MCF 10A (cell line): ENCODE measurements around the gene SCAANT1. TPM values are rescaled to one million over a fixed set of nuclear protein-coding genes. Genes with fewer than 3 reads are reported as not detected.

Experiments used
- BruUV-seq: library from RNA; stranded (reverse); fragments of 400-500 nt; replicated peaks from 2 replicates; lab custom pipeline; 2021; lab: Mats Ljungman, UMichigan
- CTCF ChIA-PET: fragments of 300-600 bp; sonication (Branson Sonifier 250); formaldehyde crosslinking; extraction: SDS; loops from one replicate; lab custom pipeline; 2021; ENCODE audit warnings: antibody characterized with exemption, inconsistent platforms; lab: Yijun Ruan, JAX
- POLR2A ChIA-PET: fragments of 300-600, 350-650 bp; sonication (Branson Sonifier 250); formaldehyde crosslinking; extraction: SDS; loops from one replicate; lab custom pipeline; 2020; ENCODE audit warnings: antibody characterized with exemption, inconsistent platforms; lab: Yijun Ruan, JAX
- DNase-seq: peaks from one replicate; pipeline ENCODE4 v3.0.0-alpha.2; 2018; ENCODE audit not compliant: unreplicated experiment
- H3K27ac Mint-ChIP-seq: one replicate; pipeline ENCODE4 v1.8.0; 2022; ENCODE audit warnings: mild to moderate bottlenecking, low read depth, mixed read lengths; ENCODE audit not compliant: unreplicated experiment
- H3K27me3 Mint-ChIP-seq: one replicate; pipeline ENCODE4 v1.8.0; 2022; ENCODE audit warnings: mixed read lengths; ENCODE audit not compliant: insufficient read depth, unreplicated experiment
- H3K36me3 Mint-ChIP-seq: one replicate; pipeline ENCODE4 v1.8.0; 2022; ENCODE audit warnings: mild to moderate bottlenecking, moderate library complexity, mixed read lengths; ENCODE audit not compliant: insufficient read depth, unreplicated experiment
- H3K4me1 Mint-ChIP-seq: one replicate; pipeline ENCODE4 v1.8.0; 2022; ENCODE audit warnings: mixed read lengths; ENCODE audit not compliant: insufficient read depth, unreplicated experiment
- H3K4me3 Mint-ChIP-seq: one replicate; pipeline ENCODE4 v1.8.0; 2022; ENCODE audit warnings: mild to moderate bottlenecking, moderate library complexity, mixed read lengths; ENCODE audit not compliant: unreplicated experiment
- H3K9me3 Mint-ChIP-seq: one replicate; pipeline ENCODE4 v1.8.0; 2022; ENCODE audit warnings: mixed read lengths; ENCODE audit not compliant: unreplicated experiment
- intact Hi-C: fragments of 100-400 bp; cut with micrococcal nuclease; formaldehyde crosslinking; loops from 2 replicates; pipeline ENCODE4 v1.14.1; 2022
- total RNA-seq: library from RNA; stranded (reverse); gene quantifications from 2 replicates; pipeline ENCODE4 v1.2.3, GENCODE V29; 2022
- TF ChIP-seq, protein P1 (sequence below): fragments of 200-600 bp; IDR thresholded peaks from one replicate; pipeline ENCODE4 v1.8.0; 2022; ENCODE audit warnings: antibody characterized with exemption, mild to moderate bottlenecking; ENCODE audit not compliant: unreplicated experiment

SCAANT1 gene
- total RNA-seq, 1 experiment from 2014 or later, result not detected

DNA sequence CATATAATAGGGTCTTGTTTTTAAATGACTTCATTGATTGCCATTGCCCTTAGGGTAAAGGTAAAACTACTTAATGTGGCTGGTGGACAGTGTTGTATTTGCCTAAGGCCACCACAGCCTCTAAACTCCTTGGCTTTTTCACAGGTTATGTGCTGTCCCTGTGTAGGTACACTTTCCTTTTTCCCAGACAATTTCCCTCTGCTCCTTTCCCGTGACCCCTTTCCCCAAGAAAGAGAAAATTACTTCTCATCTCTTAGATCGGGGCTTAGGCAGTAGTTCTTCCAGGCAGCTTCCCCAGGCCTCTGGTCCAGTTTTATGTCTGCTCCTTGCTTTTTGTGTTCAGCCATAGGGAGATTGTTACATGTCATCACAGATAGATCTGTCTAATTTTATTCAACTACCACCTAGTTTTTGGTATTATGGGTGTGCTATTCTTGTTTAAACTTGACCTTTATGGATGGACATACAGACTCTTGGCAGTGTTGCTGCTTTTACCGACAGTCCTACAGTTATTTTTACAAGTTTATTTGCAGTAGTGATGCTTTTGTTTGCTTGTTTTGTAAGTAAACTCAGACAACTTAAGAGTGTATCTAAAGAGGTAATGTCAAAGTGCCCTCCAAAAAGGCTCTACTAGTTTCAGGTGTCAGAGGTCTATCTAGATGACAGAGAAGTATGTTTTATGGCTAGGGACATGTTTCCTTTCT lies 20.5 kb upstream of the SCAANT1 start:
- H3K36me3 Mint-ChIP-seq, result peaks cover 27% of the 10 kb centered on the region
- TF ChIP-seq, protein P1, sequence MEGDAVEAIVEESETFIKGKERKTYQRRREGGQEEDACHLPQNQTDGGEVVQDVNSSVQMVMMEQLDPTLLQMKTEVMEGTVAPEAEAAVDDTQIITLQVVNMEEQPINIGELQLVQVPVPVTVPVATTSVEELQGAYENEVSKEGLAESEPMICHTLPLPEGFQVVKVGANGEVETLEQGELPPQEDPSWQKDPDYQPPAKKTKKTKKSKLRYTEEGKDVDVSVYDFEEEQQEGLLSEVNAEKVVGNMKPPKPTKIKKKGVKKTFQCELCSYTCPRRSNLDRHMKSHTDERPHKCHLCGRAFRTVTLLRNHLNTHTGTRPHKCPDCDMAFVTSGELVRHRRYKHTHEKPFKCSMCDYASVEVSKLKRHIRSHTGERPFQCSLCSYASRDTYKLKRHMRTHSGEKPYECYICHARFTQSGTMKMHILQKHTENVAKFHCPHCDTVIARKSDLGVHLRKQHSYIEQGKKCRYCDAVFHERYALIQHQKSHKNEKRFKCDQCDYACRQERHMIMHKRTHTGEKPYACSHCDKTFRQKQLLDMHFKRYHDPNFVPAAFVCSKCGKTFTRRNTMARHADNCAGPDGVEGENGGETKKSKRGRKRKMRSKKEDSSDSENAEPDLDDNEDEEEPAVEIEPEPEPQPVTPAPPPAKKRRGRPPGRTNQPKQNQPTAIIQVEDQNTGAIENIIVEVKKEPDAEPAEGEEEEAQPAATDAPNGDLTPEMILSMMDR, result no peak
- H3K4me1 Mint-ChIP-seq, result peaks cover 16% of the 10 kb centered on the region
- intact Hi-C loops, result no loop called here
- ChIA-PET CTCF (interaction anchor here (0.6 kb wide), 1 partner anchor 30 kb away, joined by 3 read pairs; no protein-coding TSS in a partner anchor), POLR2A (interaction anchor here (1.1 kb wide), 1 partner anchor 26 kb away, joined by 3 read pairs; no protein-coding TSS in a partner anchor)
- no peaks in the 10 kb centered on the region for H3K9me3 Mint-ChIP-seq
- BruUV-seq, result no TSS peak
- no peak overlapping the region for H3K27ac Mint-ChIP-seq
- DNase-seq, result no peak
- no peak overlapping the region for H3K4me3 Mint-ChIP-seq
- H3K27me3 Mint-ChIP-seq, result no peaks in the 10 kb centered on the region

DNA sequence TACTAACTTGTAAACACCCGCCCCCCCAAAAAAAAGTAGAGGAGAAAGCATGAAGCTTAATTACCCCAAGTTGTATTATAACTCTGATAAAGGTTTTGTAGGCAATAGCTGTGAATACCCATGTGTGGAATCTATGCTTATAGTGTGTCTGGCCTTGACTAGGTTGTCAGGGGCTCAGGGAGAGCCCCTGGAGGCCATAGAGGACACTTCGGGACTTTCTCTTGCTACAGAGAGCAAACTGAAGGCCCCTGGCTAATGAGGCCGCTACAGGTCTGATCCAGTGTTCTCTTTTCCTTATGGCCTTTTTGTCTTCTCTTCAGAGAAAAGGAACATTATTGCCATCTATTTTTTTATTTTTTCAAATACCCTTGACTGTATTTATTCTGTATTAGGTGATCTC lies 19.1 kb upstream of the SCAANT1 start:
- no peaks in the 10 kb centered on the region for H3K9me3 Mint-ChIP-seq
- no peaks in the 10 kb centered on the region for H3K27me3 Mint-ChIP-seq
- ChIA-PET CTCF (no interaction called here), POLR2A (no interaction called here)
- TF ChIP-seq, protein P1, result no peak
- H3K36me3 Mint-ChIP-seq, result peaks cover 25% of the 10 kb centered on the region
- DNase-seq, result no peak
- no peak overlapping the region for H3K27ac Mint-ChIP-seq
- H3K4me1 Mint-ChIP-seq, result peaks cover 5% of the 10 kb centered on the region
- intact Hi-C loops, result no loop called here
- no peak overlapping the region for H3K4me3 Mint-ChIP-seq
- BruUV-seq, result no TSS peak

DNA sequence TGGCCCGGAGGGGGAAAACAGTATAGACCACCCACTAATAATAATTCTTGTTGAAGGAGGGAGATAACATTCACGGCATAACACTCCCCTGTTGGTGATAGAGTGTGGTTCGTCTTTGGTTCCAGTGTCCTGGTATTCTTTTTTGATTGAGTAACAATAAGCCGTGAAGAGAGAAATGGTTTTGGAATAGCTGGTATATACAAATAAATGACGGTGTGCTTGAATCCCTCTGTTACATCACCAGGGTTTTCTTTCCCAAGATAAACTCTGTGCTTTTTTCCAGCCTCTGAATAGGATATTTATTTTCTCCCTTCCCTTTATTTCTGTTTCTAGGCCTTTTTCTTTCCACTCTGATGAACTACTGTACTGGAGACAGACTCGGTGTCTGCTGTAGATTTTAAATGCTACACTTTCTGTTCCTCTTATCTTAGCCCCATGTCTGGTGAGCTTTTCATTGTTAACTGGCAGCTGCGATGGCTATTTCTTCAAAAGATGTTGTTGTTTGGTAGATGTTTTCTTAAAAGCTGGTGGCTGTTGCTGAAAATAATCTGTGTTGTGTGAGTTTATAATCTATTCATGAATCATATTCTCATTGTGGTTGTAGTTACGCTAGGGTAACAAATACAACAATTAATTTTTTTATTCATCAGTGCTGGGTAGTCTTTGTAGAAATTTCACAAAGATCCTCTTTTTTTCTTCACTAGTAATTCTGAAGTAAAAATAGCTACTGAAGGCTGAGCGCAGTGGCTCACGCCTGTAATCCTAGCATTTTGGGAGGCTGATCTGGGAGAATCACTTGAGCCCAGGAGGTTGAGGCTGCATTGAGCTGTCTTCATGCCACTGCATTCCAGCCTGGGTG lies 15.5 kb upstream of the SCAANT1 start:
- H3K4me1 Mint-ChIP-seq, result no peaks in the 10 kb centered on the region
- no peaks in the 10 kb centered on the region for H3K9me3 Mint-ChIP-seq
- no peak for DNase-seq
- ChIA-PET CTCF (interaction anchor here (0.7 to 1.3 kb wide), 6 partner anchors 8 to 284 kb away, joined by 3 to 7 read pairs (median 3); no protein-coding TSS in a partner anchor), POLR2A (interaction anchor here (0.8 to 0.9 kb wide), 2 partner anchors 12 to 49 kb away, joined by 3 to 5 read pairs; no protein-coding TSS in a partner anchor)
- no peak overlapping the region for H3K27ac Mint-ChIP-seq
- H3K27me3 Mint-ChIP-seq, result no peaks in the 10 kb centered on the region
- intact Hi-C loops, result no loop called here
- TF ChIP-seq, protein P1, result no peak
- BruUV-seq, result no TSS peak
- H3K4me3 Mint-ChIP-seq, result no peak overlapping the region
- peaks cover 51% of the 10 kb centered on the region for H3K36me3 Mint-ChIP-seq

DNA sequence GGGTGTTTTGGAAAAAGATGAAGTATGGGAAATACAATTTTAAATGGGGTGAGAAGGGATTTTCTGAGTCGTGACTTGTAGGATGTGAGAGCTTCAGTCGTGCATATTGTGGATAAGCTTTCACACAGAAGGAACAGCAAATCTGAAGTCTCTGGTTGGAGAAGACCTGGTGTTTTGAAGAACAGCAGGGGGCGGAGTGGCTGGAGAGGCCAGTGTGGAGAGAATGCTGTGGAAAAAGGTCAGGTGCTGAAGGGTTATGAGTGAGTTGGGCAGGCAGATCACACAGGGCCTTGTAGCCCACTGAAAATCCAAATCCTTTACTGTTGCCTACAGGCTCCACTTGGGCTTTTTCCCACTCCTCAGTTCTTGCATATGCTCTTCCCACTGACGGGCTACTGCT lies 14.1 kb upstream of the SCAANT1 start:
- TF ChIP-seq, protein P1, result no peak
- CTCF ChIA-PET, result no interaction called here
- H3K4me1 Mint-ChIP-seq, result no peaks in the 10 kb centered on the region
- H3K36me3 Mint-ChIP-seq, result peaks cover 58% of the 10 kb centered on the region
- no peak overlapping the region for H3K4me3 Mint-ChIP-seq
- H3K27me3 Mint-ChIP-seq, result no peaks in the 10 kb centered on the region
- POLR2A ChIA-PET, result interaction anchor here (1.0 kb wide), 2 partner anchors 14 to 15 kb away, joined by 3 to 4 read pairs; partner anchors contain the start of gene SCAANT1
- no peak overlapping the region for H3K27ac Mint-ChIP-seq
- intact Hi-C loops, result no loop called here
- BruUV-seq, result no TSS peak
- no peak for DNase-seq
- no peaks in the 10 kb centered on the region for H3K9me3 Mint-ChIP-seq
